BJ (cell line): ENCODE results near the gene C1orf56. TPM values are rescaled to one million over a fixed set of nuclear protein-coding genes. Genes with fewer than 3 reads are reported as not detected.

ENCODE experiments used
- CTCF ChIA-PET: fragments of 350-600 bp; formaldehyde crosslinking; extraction: SDS; loops from one replicate; lab custom pipeline; 2021; ENCODE audit warnings: antibody characterized with exemption, inconsistent platforms; lab: Yijun Ruan, JAX
- POLR2A ChIA-PET: fragments of 300-600 bp; sonication (Branson Sonifier 250); formaldehyde crosslinking; extraction: SDS; loops from one replicate; lab custom pipeline; 2021; ENCODE audit warnings: antibody characterized with exemption; lab: Charles Lee
- DNase-seq: peaks from one replicate; pipeline ENCODE4 v3.0.0-alpha.2; 2011; ENCODE audit warnings: low read depth
- H3K27me3 ChIP-seq: 2 replicates; pipeline ENCODE4 v1.6.0; 2011; ENCODE audit warnings: low read length; ENCODE audit not compliant: control insufficient read depth, insufficient read depth
- H3K36me3 ChIP-seq: 2 replicates; pipeline ENCODE4 v1.5.1; 2011; ENCODE audit warnings: low read length; ENCODE audit not compliant: control insufficient read depth, insufficient read depth
- H3K4me3 ChIP-seq: 2 replicates; pipeline ENCODE4 v1.5.1; 2011; ENCODE audit warnings: low read depth, mild to moderate bottlenecking, control low read depth, low read length
- polyA plus RNA-seq: library from polyadenylated mRNA; depleted of rRNA; stranded (reverse); fragments of >200 nt; gene quantifications from 2 replicates; pipeline ENCODE4 v1.2.3, GENCODE V29; 2011
- TF ChIP-seq, protein P1 (sequence below): IDR thresholded peaks from 2 replicates; pipeline ENCODE4 v1.5.1; 2011; ENCODE audit warnings: low read depth, mild to moderate bottlenecking, control low read depth, inconsistent platforms, low read length, moderate library complexity; ENCODE audit not compliant: insufficient read depth

The C1orf56 gene
- polyA plus RNA-seq, 1 experiment = 2.0 TPM

DNA sequence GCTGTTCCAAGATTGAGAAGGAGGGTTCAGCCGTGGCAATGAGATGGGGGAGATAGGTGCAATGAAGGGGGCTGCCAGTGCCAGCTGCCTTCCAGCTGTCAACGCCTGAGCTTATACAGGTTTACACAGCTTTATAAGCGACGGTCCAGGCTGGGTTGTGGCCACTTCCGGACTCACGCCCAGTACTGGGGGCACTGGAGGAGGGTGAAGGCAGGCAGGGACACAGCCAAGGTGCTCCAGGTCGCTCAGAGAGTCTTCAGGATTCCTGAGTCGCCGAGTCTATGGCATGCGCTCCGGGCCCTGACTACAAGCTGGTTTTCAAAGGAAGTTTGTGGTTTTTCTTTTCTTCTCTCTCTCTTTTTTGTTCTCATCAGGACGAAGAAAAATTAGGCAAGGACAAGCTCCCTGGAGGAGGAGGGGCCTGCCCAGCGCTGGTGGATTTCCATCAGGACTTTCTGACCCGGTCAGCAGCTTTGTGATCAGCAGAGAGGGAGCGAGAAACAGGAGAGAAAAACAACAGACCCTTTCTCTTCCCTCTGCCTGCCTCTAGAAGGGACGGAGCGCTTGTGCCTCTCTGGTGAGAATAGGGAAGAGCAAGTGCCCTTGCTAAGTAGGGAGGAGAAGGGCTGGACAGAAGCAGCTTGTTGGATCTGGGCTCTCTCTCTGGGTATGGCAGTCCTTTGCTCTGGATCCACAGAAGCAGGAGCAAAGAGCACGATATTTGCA is 41.1 kb upstream of the C1orf56 start, which contains the start of gene MINDY1:
Gene MINDY1 (minus strand): TSS at position 576 of the 726 bp plus-strand sequence. CDS start 4,285 bp downstream, outside the sequence.
- Histone ChIP-seq H3K27me3 (no peaks in the 10 kb centered on the region), H3K4me3 (peak within 1 kb of the TSS; percentile 48), H3K36me3 (peaks cover 4% of the 10 kb centered on the region)
- POLR2A ChIA-PET = interaction anchor here (0.6 kb wide), 3 partner anchors 21 to 198 kb away, joined by 3 to 8 read pairs (median 3); partner anchors contain the start of genes CERS2 and CTSK
- TF ChIP-seq, protein P1, sequence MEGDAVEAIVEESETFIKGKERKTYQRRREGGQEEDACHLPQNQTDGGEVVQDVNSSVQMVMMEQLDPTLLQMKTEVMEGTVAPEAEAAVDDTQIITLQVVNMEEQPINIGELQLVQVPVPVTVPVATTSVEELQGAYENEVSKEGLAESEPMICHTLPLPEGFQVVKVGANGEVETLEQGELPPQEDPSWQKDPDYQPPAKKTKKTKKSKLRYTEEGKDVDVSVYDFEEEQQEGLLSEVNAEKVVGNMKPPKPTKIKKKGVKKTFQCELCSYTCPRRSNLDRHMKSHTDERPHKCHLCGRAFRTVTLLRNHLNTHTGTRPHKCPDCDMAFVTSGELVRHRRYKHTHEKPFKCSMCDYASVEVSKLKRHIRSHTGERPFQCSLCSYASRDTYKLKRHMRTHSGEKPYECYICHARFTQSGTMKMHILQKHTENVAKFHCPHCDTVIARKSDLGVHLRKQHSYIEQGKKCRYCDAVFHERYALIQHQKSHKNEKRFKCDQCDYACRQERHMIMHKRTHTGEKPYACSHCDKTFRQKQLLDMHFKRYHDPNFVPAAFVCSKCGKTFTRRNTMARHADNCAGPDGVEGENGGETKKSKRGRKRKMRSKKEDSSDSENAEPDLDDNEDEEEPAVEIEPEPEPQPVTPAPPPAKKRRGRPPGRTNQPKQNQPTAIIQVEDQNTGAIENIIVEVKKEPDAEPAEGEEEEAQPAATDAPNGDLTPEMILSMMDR = peak; percentile 75
- peak; percentile 48 for DNase-seq
- CTCF ChIA-PET = interaction anchor here (0.6 to 4.9 kb wide), 20 partner anchors 10 to 431 kb away, joined by 3 to 64 read pairs (median 4); partner anchors contain the start of genes ANXA9, C1orf56 and CDC42SE1

GRCh38 chr1:151007853-151008243 is 39.7 kb upstream of the C1orf56 start:
- POLR2A ChIA-PET = no interaction called here

GRCh38 chr1:151008244-151009205 is 39.0 kb upstream of the C1orf56 start, which contains the start of gene PRUNE1:
Gene PRUNE1, plus strand, starts transcription at chr1:151008449. Its CDS starts 184 bp downstream, at chr1:151008633.
- CTCF ChIA-PET = interaction anchor here (0.6 to 1.6 kb wide), 3 partner anchors 12 to 36 kb away, joined by 3 read pairs; no protein-coding TSS in a partner anchor
- TF ChIP-seq, protein P1 = no peak
- Histone ChIP-seq H3K27me3 (no peaks in the 10 kb centered on the region), H3K4me3 (peak within 1 kb of the TSS; percentile 67), H3K36me3 (no peaks in the 10 kb centered on the region)
- POLR2A ChIA-PET = no interaction called here
- DNase-seq = peak; percentile 82

More at GRCh38 chr1:151007853-151008243, 39.7 kb upstream of the C1orf56 start:
- Histone ChIP-seq H3K27me3 (no peaks in the 10 kb centered on the region), H3K36me3 (no peaks in the 10 kb centered on the region), H3K4me3 (peak overlapping the region; percentile 14; the same call in 1 of the 2 replicates)
- CTCF ChIA-PET = interaction anchor here (1.7 to 4.9 kb wide), 2 partner anchors 12 to 39 kb away, joined by 5 to 64 read pairs; no protein-coding TSS in a partner anchor
- no peak for DNase-seq
- TF ChIP-seq, protein P1 = no peak

DNA sequence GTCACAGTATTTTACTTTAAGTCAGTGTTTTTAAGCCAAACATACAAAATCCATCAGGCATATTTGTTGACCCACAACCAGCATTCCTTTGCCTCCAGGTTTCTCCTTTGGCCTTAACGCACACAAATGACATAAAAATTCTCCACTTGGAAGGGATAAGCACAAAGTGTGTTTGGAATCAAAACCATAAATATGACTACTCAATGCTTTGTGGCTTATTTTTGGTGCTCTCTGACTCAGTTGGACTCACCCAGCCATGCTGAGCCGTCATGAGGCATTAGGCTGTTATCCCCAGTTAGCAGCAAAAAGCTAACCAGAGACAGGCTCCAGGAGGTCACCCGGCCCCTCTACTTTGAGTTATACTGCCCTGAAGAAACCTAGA is 38.4 kb upstream of the C1orf56 start:
- peak overlapping the region; percentile 67 for H3K4me3 ChIP-seq
- POLR2A ChIA-PET = interaction anchor here (0.6 kb wide), 1 partner anchor 233 kb away, joined by 14 read pairs; no protein-coding TSS in a partner anchor
- peak; percentile 39 for DNase-seq
- TF ChIP-seq, protein P1 = no peak
- H3K27me3 ChIP-seq = no peaks in the 10 kb centered on the region
- CTCF ChIA-PET = interaction anchor here (0.6 to 1.6 kb wide), 3 partner anchors 13 to 35 kb away, joined by 3 read pairs; no protein-coding TSS in a partner anchor
- no peaks in the 10 kb centered on the region for H3K36me3 ChIP-seq
